Activated T-helper 1 cell treated with Interleukin-2 at 50 U/mL for 16 hours (primary cell): ENCODE data around the gene ESPNL.
"Not testable (repeated sequence)": the region's sequence is repeated elsewhere in the genome, so short reads cannot be mapped to it uniquely, and the experiment has no call there.

Experiments
- DNase-seq: peaks from one replicate; pipeline ENCODE4 v3.0.0-alpha.2; 2020; ENCODE audit warnings: low read depth

The ESPNL gene

GRCh38 chr2:238100049-238100820 is at the start of gene ESPNL:
TSS of gene ESPNL (plus strand) at chr2:238100340. CDS start at chr2:238100420, 80 bp downstream.
- no peak for DNase-seq

GRCh38 chr2:238053191-238053776 is 46.9 kb upstream of the ESPNL start:
- DNase-seq, result no peak

GRCh38 chr2:238055841-238056240 is 44.3 kb upstream of the ESPNL start:
- no peak for DNase-seq

- not testable (repeated sequence) for DNase-seq
Measured at GRCh38 chr2:238057696-238058575, 42.2 kb upstream of the ESPNL start.

GRCh38 chr2:238059505-238059904 is 40.6 kb upstream of the ESPNL start:
- no peak for DNase-seq

GRCh38 chr2:238060096-238060541 is 40.0 kb upstream of the ESPNL start:
- DNase-seq, result no peak

GRCh38 chr2:238060542-238061314 is 39.4 kb upstream of the ESPNL start, which contains the start of gene SCLY:
TSS of gene SCLY (plus strand) at chr2:238061001. CDS start at chr2:238061055, 54 bp downstream.
- DNase-seq, result peak; percentile 95

- DNase-seq, result peak; percentile 11
Measured at GRCh38 chr2:238061315-238062202, 38.6 kb upstream of the ESPNL start.

GRCh38 chr2:238063414-238064189 is 36.5 kb upstream of the ESPNL start:
- DNase-seq, result no peak

GRCh38 chr2:238064376-238064775 is 35.8 kb upstream of the ESPNL start:
- DNase-seq, result no peak

GRCh38 chr2:238065071-238065846 is 34.9 kb upstream of the ESPNL start:
- no peak for DNase-seq

GRCh38 chr2:238066218-238066617 is 33.9 kb upstream of the ESPNL start:
- no peak for DNase-seq

GRCh38 chr2:238066718-238067117 is 33.4 kb upstream of the ESPNL start:
- not testable (repeated sequence) for DNase-seq

- no peak for DNase-seq
Measured at GRCh38 chr2:238067939-238068338, 32.2 kb upstream of the ESPNL start.

- DNase-seq, result peak; percentile 2
Measured at GRCh38 chr2:238069021-238069709, 31.0 kb upstream of the ESPNL start.

- no peak for DNase-seq
Measured at GRCh38 chr2:238069877-238070276, 30.3 kb upstream of the ESPNL start.

- DNase-seq, result no peak
Measured at GRCh38 chr2:238075397-238075796, 24.7 kb upstream of the ESPNL start.

- DNase-seq, result no peak
Measured at GRCh38 chr2:238077292-238077691, 22.8 kb upstream of the ESPNL start.
